Measurements from ENCODE around the gene CLUH.

Gene CLUH

DNA sequence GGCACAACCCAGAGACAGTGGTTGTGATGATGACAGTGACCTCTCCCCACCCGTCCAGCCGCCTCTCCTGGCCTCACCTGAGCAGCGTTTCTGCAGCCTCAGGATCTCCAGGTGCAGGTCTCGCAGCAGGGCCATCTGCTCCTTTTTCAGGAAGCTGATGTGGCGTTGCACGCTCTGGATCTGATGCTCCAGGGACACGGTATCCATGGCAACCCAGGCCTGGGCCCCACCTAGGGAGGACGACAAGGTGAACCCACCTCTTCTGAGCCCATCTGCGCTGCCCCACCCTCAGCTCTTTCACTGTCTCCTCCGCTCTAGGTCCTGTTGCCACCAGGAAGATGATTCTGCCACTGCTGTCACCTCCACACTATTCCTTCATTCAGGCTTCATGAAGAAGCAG, 23.4 kb upstream of the CLUH start:
- no peak for DNase-seq
- H3K9me2 ChIP-seq (replicated peaks; ENCODE audit: insufficient read depth, low read length): no peaks in the 10 kb centered on the region
- H3K4me3 ChIP-seq (ENCODE audit: low read length): no peak overlapping the region
- TF ChIP-seq EZH2phosphoT487 (IDR thresholded peaks at IDR 0.05; ENCODE audit: low read length): no peak
- TF ChIP-seq, protein P1, sequence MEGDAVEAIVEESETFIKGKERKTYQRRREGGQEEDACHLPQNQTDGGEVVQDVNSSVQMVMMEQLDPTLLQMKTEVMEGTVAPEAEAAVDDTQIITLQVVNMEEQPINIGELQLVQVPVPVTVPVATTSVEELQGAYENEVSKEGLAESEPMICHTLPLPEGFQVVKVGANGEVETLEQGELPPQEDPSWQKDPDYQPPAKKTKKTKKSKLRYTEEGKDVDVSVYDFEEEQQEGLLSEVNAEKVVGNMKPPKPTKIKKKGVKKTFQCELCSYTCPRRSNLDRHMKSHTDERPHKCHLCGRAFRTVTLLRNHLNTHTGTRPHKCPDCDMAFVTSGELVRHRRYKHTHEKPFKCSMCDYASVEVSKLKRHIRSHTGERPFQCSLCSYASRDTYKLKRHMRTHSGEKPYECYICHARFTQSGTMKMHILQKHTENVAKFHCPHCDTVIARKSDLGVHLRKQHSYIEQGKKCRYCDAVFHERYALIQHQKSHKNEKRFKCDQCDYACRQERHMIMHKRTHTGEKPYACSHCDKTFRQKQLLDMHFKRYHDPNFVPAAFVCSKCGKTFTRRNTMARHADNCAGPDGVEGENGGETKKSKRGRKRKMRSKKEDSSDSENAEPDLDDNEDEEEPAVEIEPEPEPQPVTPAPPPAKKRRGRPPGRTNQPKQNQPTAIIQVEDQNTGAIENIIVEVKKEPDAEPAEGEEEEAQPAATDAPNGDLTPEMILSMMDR (IDR thresholded peaks at IDR 0.05; ENCODE audit: low read length): no peak
- no peak for TF ChIP-seq EZH2 (optimal IDR thresholded peaks at IDR 0.05; ENCODE audit: low read depth, low read length)
- H3K4me1 ChIP-seq (ENCODE audit: low read length): no peaks in the 10 kb centered on the region
- H3K79me2 ChIP-seq (ENCODE audit: low read length): no peaks in the 10 kb centered on the region
- no peak overlapping the region for H3K9ac ChIP-seq (ENCODE audit: low read length)
- H4K20me1 ChIP-seq (ENCODE audit: insufficient read depth, low read length): no peaks in the 10 kb centered on the region
- H3F3A ChIP-seq (ENCODE audit: insufficient read depth, low read length): no peaks in the 10 kb centered on the region
- H3K9me3 ChIP-seq (replicated peaks; ENCODE audit: insufficient read depth, low read length): no peaks in the 10 kb centered on the region
- no peak overlapping the region for H3K27ac ChIP-seq (ENCODE audit: low read length)
- H3K36me3 ChIP-seq (replicated peaks; ENCODE audit: insufficient read depth, low read length): no peaks in the 10 kb centered on the region
- H2AFZ ChIP-seq (ENCODE audit: low read length): no peak overlapping the region
- H3K27me3 ChIP-seq (replicated peaks; ENCODE audit: insufficient read depth, low read length): peaks cover 35% of the 10 kb centered on the region
- no peak overlapping the region for H3K4me2 ChIP-seq (ENCODE audit: low read depth, low read length)

DNA sequence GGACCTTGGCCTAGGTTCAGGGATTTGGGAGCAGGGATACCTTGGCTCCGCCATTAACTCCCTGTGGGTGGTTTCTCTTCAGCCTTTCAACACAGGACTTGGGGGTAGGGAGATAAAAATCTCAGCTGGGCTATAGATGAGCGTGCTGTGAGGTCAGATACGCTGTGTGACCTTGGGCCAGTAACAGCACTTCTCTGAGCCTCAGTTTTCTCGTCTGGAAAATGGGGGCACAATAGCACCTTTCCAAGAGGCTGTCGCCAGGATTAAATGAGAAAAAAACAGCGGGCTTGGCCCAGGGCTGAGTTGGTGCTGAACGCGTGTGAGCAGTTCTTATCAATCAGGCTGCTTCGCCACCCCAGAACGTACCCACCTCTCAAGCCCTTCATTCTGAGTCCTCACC, 20.2 kb upstream of the CLUH start:
- Histone ChIP-seq H4K20me1 (ENCODE audit: insufficient read depth, low read length) (no peaks in the 10 kb centered on the region), H3F3A (ENCODE audit: insufficient read depth, low read length) (no peaks in the 10 kb centered on the region), H2AFZ (ENCODE audit: low read length) (no peak overlapping the region), H3K4me3 (ENCODE audit: low read length) (no peak overlapping the region), H3K4me2 (ENCODE audit: low read depth, low read length) (no peak overlapping the region), H3K4me1 (ENCODE audit: low read length) (no peaks in the 10 kb centered on the region), H3K27me3 (replicated peaks; ENCODE audit: insufficient read depth, low read length) (peaks cover 57% of the 10 kb centered on the region), H3K36me3 (replicated peaks; ENCODE audit: insufficient read depth, low read length) (no peaks in the 10 kb centered on the region), H3K79me2 (ENCODE audit: low read length) (no peaks in the 10 kb centered on the region), H3K9me3 (replicated peaks; ENCODE audit: insufficient read depth, low read length) (no peaks in the 10 kb centered on the region), H3K9ac (ENCODE audit: low read length) (no peak overlapping the region), H3K9me2 (replicated peaks; ENCODE audit: insufficient read depth, low read length) (no peaks in the 10 kb centered on the region), H3K27ac (ENCODE audit: low read length) (no peak overlapping the region)
- no peak for TF ChIP-seq EZH2phosphoT487 (IDR thresholded peaks at IDR 0.05; ENCODE audit: low read length)
- TF ChIP-seq, protein P1 (IDR thresholded peaks at IDR 0.05; ENCODE audit: low read length): no peak
- no peak for TF ChIP-seq EZH2 (optimal IDR thresholded peaks at IDR 0.05; ENCODE audit: low read depth, low read length)
- no peak for DNase-seq

DNA sequence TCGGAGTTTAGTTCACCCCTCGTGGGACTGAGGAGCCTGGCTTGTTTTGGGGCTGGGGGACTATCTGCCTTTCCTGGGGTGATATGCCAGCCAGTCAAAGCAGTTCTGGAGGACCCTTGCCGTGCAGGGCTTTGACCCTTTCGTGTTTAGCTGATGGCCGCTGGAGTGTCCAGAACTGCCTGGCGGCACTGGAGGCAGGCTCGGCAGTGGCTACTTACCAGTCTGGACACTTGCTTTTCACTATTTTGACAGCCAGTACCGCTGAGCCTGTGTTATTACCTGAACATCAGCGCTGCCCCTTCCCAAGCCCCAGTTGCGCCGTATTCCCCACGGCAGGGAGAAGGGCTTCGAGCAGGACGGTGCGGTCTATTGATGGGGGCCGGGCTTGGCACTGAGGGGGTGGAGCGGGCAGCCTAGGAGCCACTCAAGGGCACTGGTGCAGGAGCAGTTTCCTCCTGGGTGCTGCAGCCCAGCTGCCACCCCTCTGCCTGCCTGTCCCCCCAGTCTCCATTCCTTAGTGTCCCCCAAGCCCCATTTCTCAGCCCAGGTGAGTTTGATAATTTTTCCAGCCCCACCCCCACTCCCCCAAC, 19.3 kb upstream of the CLUH start:
- Histone ChIP-seq H3K36me3 (replicated peaks; ENCODE audit: insufficient read depth, low read length) (no peaks in the 10 kb centered on the region), H3K4me1 (ENCODE audit: low read length) (no peaks in the 10 kb centered on the region), H4K20me1 (ENCODE audit: insufficient read depth, low read length) (no peaks in the 10 kb centered on the region), H2AFZ (ENCODE audit: low read length) (no peak overlapping the region), H3K9ac (ENCODE audit: low read length) (no peak overlapping the region), H3K4me2 (ENCODE audit: low read depth, low read length) (no peak overlapping the region), H3K4me3 (ENCODE audit: low read length) (no peak overlapping the region), H3K9me2 (replicated peaks; ENCODE audit: insufficient read depth, low read length) (no peaks in the 10 kb centered on the region), H3F3A (ENCODE audit: insufficient read depth, low read length) (no peaks in the 10 kb centered on the region), H3K27ac (ENCODE audit: low read length) (no peak overlapping the region), H3K9me3 (replicated peaks; ENCODE audit: insufficient read depth, low read length) (no peaks in the 10 kb centered on the region), H3K79me2 (ENCODE audit: low read length) (no peaks in the 10 kb centered on the region), H3K27me3 (replicated peaks; ENCODE audit: insufficient read depth, low read length) (peaks cover 58% of the 10 kb centered on the region)
- TF ChIP-seq, protein P1 (IDR thresholded peaks at IDR 0.05; ENCODE audit: low read length): no peak
- TF ChIP-seq EZH2 (optimal IDR thresholded peaks at IDR 0.05; ENCODE audit: low read depth, low read length) (no peak), EZH2phosphoT487 (IDR thresholded peaks at IDR 0.05; ENCODE audit: low read length) (no peak)
- no peak for DNase-seq

All from MM.1S (cell line).